ENCODE results near the gene ECHDC3.

Gene ECHDC3

GRCh38 chr10:11787846-11788245 is 45.7 kb downstream of the ECHDC3 start:
- peak; percentile 27 for DNase-seq

- no peak for DNase-seq
These were observed 47.1 kb downstream of the ECHDC3 start for GRCh38 chr10:11789306-11789705.

GRCh38 chr10:11789956-11790355 is 47.8 kb downstream of the ECHDC3 start:
- DNase-seq, result no peak

GRCh38 chr10:11793762-11794479 is 51.7 kb downstream of the ECHDC3 start:
- DNase-seq, result no peak

- no peak for DNase-seq
These were observed 52.4 kb downstream of the ECHDC3 start for GRCh38 chr10:11794566-11794965.

GRCh38 chr10:11795101-11795920 is 53.1 kb downstream of the ECHDC3 start:
- DNase-seq, result no peak

- DNase-seq, result no peak
These were observed 54.3 kb downstream of the ECHDC3 start for GRCh38 chr10:11796474-11796873.

- DNase-seq, result no peak
These were observed 55.1 kb downstream of the ECHDC3 start for GRCh38 chr10:11797281-11797680.

- DNase-seq, result no peak
These were observed 55.9 kb downstream of the ECHDC3 start for GRCh38 chr10:11797847-11798633.

- DNase-seq, result no peak
These were observed 56.9 kb downstream of the ECHDC3 start for GRCh38 chr10:11798845-11799735.

- DNase-seq, result no peak
These were observed 57.5 kb downstream of the ECHDC3 start for GRCh38 chr10:11799736-11800080.

GRCh38 chr10:11804336-11804735 is 62.2 kb downstream of the ECHDC3 start:
- no peak for DNase-seq

- no peak for DNase-seq
These were observed 63.6 kb downstream of the ECHDC3 start for GRCh38 chr10:11805792-11806191.

GRCh38 chr10:11806706-11807105 is 64.5 kb downstream of the ECHDC3 start:
- DNase-seq, result no peak

- DNase-seq, result no peak
These were observed 66.6 kb downstream of the ECHDC3 start for GRCh38 chr10:11808808-11809207.

GRCh38 chr10:11810313-11810766 is 68.2 kb downstream of the ECHDC3 start:
- DNase-seq, result no peak

- no peak for DNase-seq
These were observed 68.8 kb downstream of the ECHDC3 start for GRCh38 chr10:11810973-11811372.

GRCh38 chr10:11813177-11813576 is 71.0 kb downstream of the ECHDC3 start:
- no peak for DNase-seq

Measured in NCI-H774 (cell line).